NK-92 (cell line): Measurements from ENCODE around the gene MSH5.
"Not testable (repeated sequence)": the region's sequence is repeated elsewhere in the genome, so short reads cannot be mapped to it uniquely, and the experiment has no call there.

Source experiments
- DNase-seq: peaks from one replicate; lab custom pipeline; 2025; ENCODE audit not compliant: unreplicated experiment; lab: John Stamatoyannopoulos, UW

The MSH5 gene

GRCh38 chr6:31739639-31740396, at the start of gene MSH5:
TSS of gene MSH5 (plus strand) at chr6:31740005. CDS start at chr6:31740467, 462 bp downstream.
- DNase-seq: peak; percentile 69

- no peak for DNase-seq
These were observed 49.4 kb upstream of the MSH5 start for GRCh38 chr6:31690231-31691077.

GRCh38 chr6:31691078-31691463, 48.7 kb upstream of the MSH5 start:
- no peak for DNase-seq

GRCh38 chr6:31691564-31692108, 48.2 kb upstream of the MSH5 start:
- no peak for DNase-seq

GRCh38 chr6:31692353-31692752, 47.5 kb upstream of the MSH5 start:
- no peak for DNase-seq

GRCh38 chr6:31692886-31693285, 46.9 kb upstream of the MSH5 start:
- DNase-seq: no peak

GRCh38 chr6:31693535-31693934, 46.3 kb upstream of the MSH5 start:
- DNase-seq: no peak

GRCh38 chr6:31697555-31697954, 42.2 kb upstream of the MSH5 start:
- no peak for DNase-seq

- no peak for DNase-seq
These were observed 38.9 kb upstream of the MSH5 start for GRCh38 chr6:31700740-31701401.

- no peak for DNase-seq
These were observed 38.0 kb upstream of the MSH5 start for GRCh38 chr6:31701666-31702404.

GRCh38 chr6:31702405-31702818, 37.4 kb upstream of the MSH5 start:
- no peak for DNase-seq

- peak; percentile 84 for DNase-seq
These were observed 36.7 kb upstream of the MSH5 start, which contains the start of gene ABHD16A for GRCh38 chr6:31702819-31703716. TSS of gene ABHD16A (minus strand) at chr6:31703324. CDS start at chr6:31703281, 43 bp downstream.

GRCh38 chr6:31705931-31706330, 33.9 kb upstream of the MSH5 start:
- DNase-seq: no peak

GRCh38 chr6:31706599-31706998, 33.2 kb upstream of the MSH5 start, which contains the start of gene LY6G6F:
TSS of gene LY6G6F (plus strand) at chr6:31706866. CDS start at chr6:31706907, 41 bp downstream.
- DNase-seq: no peak

- DNase-seq: no peak
These were observed 32.1 kb upstream of the MSH5 start for GRCh38 chr6:31707701-31708100.

GRCh38 chr6:31708224-31708623, 31.6 kb upstream of the MSH5 start:
- DNase-seq: no peak

GRCh38 chr6:31709157-31709556, 30.6 kb upstream of the MSH5 start:
- DNase-seq: not testable (repeated sequence)

GRCh38 chr6:31710523-31711219, 29.1 kb upstream of the MSH5 start:
- DNase-seq: no peak

GRCh38 chr6:31711233-31711632, 28.6 kb upstream of the MSH5 start:
- no peak for DNase-seq
